HG02852 (cell line): ENCODE measurements around the gene HS6ST1.

Experiments used
- ATAC-seq: cut with Tn5 transposase; IDR thresholded peaks from one replicate; pipeline ENCODE4 v1.9.1; 2021; ENCODE audit warnings: mild to moderate bottlenecking, moderate library complexity; ENCODE audit not compliant: unreplicated experiment

Gene HS6ST1

DNA sequence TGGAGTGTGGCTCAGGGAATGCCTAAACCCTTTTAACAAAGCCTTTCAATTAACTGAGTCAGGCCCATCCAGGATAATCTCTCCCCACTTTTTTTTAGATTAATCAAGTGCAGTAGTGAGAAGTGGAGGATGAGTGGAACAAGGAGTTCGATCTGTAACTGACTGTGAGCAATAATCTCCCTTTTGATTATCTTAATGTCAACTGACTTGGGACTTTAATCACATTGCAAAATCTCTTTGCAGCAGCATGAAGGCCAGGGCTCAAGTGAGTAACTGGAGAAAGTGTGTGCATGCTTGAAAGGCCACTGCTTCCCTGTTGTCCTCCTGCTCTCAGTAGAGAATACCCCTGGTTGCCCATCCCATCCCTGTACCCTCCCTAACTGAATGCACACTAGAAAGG is 32.1 kb upstream of the HS6ST1 start:
- no peak for ATAC-seq

- no peak for ATAC-seq
These were observed 30.0 kb upstream of the HS6ST1 start for GRCh38 chr2:128348701-128349100.

DNA sequence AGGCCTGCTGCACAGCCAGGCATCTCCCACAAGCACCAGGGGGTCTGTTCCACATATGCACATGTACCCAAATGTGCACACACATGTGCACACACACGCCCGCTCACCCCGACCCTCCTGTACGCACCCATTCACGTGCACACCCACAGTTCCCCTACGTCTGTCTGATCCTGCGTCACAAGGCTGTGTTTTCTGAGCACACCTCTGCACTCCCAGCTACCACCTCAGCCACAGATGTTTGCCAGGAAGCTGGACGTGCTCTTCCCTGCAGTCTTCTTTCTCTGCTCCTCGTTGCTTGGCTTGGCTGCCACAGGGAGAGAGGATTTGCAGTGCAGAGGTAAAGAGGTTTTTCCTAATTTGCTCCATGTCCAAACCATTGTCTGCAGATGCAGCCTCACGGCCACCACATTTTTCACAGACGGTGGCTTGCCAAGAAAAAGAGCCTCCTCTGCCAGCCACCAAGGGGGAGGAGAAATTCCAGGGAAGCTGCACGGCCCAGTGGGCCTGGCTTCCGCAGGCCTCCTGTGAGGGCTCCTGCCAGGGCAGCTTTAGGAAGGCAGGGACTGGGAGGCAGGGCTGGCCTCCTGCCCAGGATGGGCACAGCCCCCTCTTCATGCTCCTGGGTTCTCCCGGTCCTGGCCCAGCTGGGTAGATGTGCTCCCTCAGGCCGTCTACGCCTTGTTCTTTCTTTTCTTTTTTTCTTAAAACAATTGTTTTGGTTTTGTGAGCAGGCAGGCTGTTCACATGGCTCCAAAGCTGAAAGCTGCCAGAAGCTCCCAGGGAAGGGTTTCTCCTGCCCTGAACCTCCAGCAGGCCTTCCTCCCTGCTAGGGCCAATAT is 29.3 kb upstream of the HS6ST1 start:
- ATAC-seq: no peak

- no peak for ATAC-seq
These were observed 28.5 kb upstream of the HS6ST1 start for GRCh38 chr2:128347171-128347558.

- ATAC-seq: no peak
These were observed 27.9 kb upstream of the HS6ST1 start for GRCh38 chr2:128346291-128347170.

GRCh38 chr2:128345436-128346165 is 26.9 kb upstream of the HS6ST1 start:
- no peak for ATAC-seq

GRCh38 chr2:128344101-128344500 is 25.4 kb upstream of the HS6ST1 start:
- no peak for ATAC-seq

DNA sequence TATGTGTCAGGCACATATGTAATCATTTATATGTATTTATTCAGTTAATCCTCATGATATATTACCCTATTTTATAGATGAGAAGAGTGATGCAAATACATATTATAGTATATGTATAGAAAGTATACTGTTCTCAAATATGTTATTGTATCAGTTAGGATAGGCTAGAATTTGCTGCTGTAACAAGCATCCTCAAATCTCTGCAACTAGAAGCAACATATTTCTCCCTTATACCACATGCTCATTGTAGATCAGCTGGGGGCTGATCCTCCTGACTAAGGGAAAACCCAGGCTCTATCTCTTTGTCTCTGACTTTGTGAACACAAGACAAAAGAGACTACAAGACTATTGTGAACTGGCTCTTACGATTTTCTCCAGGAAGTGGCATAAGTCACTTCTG is 24.8 kb upstream of the HS6ST1 start:
- no peak for ATAC-seq

GRCh38 chr2:128342550-128342949 is 23.9 kb upstream of the HS6ST1 start:
- ATAC-seq: no peak

- no peak for ATAC-seq
These were observed 23.0 kb upstream of the HS6ST1 start for GRCh38 chr2:128341621-128342020.

DNA sequence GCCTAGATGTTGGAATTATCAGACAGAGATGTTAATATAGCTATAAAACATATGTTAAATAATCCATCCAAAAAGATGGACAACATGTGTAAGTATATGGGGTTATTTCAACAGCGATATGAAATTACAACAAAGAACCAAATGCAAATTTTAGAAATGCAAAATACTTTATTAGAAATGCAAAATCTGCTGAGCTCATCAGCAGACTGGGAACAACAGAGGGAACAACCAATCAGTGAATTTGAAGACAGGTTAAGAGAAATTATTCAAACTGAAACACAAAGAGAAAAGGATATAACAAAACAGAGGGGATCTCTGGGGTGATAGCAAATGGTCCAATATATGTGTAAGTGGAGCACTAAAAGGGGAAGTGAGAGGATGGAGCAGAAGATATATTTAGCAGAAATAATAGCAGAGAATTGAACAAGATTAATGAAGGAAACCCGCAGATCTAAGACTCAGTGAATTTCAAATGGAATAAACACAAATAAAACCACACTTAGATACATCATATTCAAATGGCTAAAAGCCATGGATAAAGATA is 13.5 kb upstream of the HS6ST1 start:
- no peak for ATAC-seq

- ATAC-seq: no peak
These were observed 11.9 kb upstream of the HS6ST1 start for GRCh38 chr2:128330583-128330982.

DNA sequence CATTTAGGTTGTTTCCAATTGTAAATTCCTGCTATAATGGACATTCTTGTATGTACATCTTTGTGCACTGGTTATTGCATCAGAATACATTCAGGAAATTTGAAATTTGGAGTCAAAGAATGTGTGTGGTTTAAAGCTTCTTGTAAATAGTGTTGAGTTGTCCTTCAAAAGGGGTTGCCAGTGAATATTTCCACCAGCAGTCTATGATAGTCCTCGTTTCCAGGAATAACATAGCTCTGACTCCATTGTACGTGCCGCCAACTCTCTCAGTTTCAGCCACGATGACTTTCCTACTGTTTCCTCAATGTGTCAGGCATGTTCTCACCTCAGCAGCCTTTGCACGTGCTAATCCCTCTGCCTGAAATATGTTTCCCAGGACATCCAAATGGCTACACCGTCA is 10.9 kb upstream of the HS6ST1 start:
- no peak for ATAC-seq

- no peak for ATAC-seq
These were observed 8.7 kb upstream of the HS6ST1 start for GRCh38 chr2:128327180-128327964.

GRCh38 chr2:128326346-128326745 is 7.7 kb upstream of the HS6ST1 start:
- ATAC-seq: no peak

GRCh38 chr2:128325611-128326181 is 7.0 kb upstream of the HS6ST1 start:
- no peak for ATAC-seq

DNA sequence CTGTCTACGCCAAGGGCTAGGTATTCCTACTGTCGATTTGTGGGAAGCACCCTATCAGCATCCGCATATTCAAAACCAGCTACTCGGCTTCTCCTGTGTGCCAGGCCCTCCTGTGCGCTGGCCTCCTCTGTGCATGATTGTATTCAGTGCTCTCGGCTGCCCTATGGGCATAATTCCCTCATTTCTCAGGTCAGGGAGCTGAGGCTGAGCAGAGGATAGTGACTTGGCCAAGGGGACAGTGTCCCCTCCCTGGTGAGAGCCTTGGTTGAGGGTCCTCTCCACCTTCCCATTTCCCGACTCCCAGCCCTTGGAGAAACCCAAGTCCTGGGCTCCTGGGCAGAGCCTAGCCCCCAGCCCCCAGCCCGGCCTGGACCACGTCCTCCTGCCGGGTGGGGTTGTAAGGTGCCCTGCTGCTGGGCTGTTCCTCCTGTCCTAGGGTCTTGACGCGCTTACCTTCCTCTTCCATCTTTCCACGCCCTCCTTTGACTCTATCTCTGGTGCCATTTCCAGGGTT is 6.3 kb upstream of the HS6ST1 start:
- no peak for ATAC-seq

GRCh38 chr2:128324008-128324896 is 5.6 kb upstream of the HS6ST1 start:
- ATAC-seq: no peak

DNA sequence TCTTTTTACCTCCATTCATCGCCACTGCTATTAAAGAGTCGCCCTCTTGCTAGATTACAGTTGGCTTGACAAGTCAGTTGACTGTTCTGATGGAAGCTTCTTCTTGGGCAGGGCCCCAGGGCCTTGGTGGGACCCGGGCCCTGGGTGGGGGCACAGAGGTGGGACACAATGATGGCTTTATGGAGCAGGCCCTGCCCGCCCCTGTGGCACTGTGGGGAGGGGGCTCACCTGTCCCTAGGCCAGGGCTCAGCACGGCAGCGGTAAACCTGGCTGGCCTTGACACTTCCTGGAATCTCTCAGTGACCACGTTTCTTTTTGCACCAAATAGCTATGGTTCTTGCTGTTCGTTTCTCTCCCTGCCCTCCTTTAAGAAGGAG is 4.9 kb upstream of the HS6ST1 start:
- ATAC-seq: no peak
